Endothelial cell of umbilical vein (primary cell): Measurements from ENCODE around the gene TENT4B. TPM values are rescaled to one million over a fixed set of nuclear protein-coding genes. Genes with fewer than 3 reads are reported as not detected.

Experiments used
- BruUV-seq: library from RNA; stranded (reverse); fragments of 400-500 nt; replicated peaks from 2 replicates; lab custom pipeline; 2021; lab: Mats Ljungman, UMichigan
- CTCF ChIA-PET: fragments of 300-600, 350-600 bp; sonication (Branson Sonifier 250); formaldehyde crosslinking; loops from one replicate; lab custom pipeline; 2021; ENCODE audit warnings: antibody characterized with exemption, inconsistent platforms; lab: Charles Lee
- POLR2A ChIA-PET: fragments of 300-600, 350-600 bp; sonication (Branson Sonifier 250); formaldehyde crosslinking; loops from one replicate; lab custom pipeline; 2021; ENCODE audit warnings: antibody characterized with exemption, inconsistent platforms; lab: Charles Lee
- DNase-seq: peaks from one replicate; pipeline ENCODE4 v3.0.0-alpha.2; 2011; ENCODE audit warnings: low read depth, low spot score
- FAIRE-seq: peaks from 2 replicates; lab custom pipeline; 2011; peaks lifted over from hg19 to GRCh38; lab: Jason Lieb, UNC
- H2AFZ ChIP-seq: 2 replicates; pipeline ENCODE4 v1.6.0; 2012; ENCODE audit warnings: low read depth, low read length, control low read depth, inconsistent platforms
- H3K27ac ChIP-seq: 2 replicates; pipeline ENCODE4 v1.5.1; 2011; ENCODE audit warnings: low read depth, mild to moderate bottlenecking, control low read depth, low read length, moderate library complexity; ENCODE audit not compliant: insufficient read depth
- H3K27me3 ChIP-seq, 2 experiments: 2 replicates each; pipeline versions ENCODE4 v1.6.0 to v1.6.1; 2011; ENCODE audit warnings: low read length in 2 of 2, mixed read lengths in 1 of 2; ENCODE audit not compliant: control insufficient read depth in 2 of 2, insufficient read depth in 2 of 2
- H3K36me3 ChIP-seq, 2 experiments: 2 replicates in 1 of 2; 3 replicates in 1 of 2; pipeline ENCODE4 v1.5.1; 2011; ENCODE audit warnings: low read length in 2 of 2, mild to moderate bottlenecking in 1 of 2, moderate library complexity in 1 of 2; ENCODE audit not compliant: control insufficient read depth in 2 of 2, insufficient read depth in 2 of 2; ENCODE audit errors: extremely low read depth in 1 of 2
- H3K4me1 ChIP-seq: 3 replicates; pipeline ENCODE4 v1.5.1; 2011; ENCODE audit warnings: mild to moderate bottlenecking, low read length; ENCODE audit not compliant: control insufficient read depth, insufficient read depth; ENCODE audit errors: extremely low read depth
- H3K4me2 ChIP-seq: 2 replicates; pipeline ENCODE4 v1.6.1; 2011; ENCODE audit warnings: low read length, control low read depth, mixed read lengths; ENCODE audit not compliant: insufficient read depth
- H3K4me3 ChIP-seq, 3 experiments: fragments of 200-600 bp in 1 of 3; sonication (generic), shearing (Covaris generic) in 1 of 3; replicated peaks in 1 of 3; 2 replicates each; pipeline ENCODE4 v1.5.1; 2011 to 2016; ENCODE audit warnings: control low read depth in 3 of 3, low read length in 3 of 3, mild to moderate bottlenecking in 2 of 3, inconsistent platforms in 1 of 3, low read depth in 1 of 3, moderate library complexity in 1 of 3; ENCODE audit not compliant: insufficient read depth in 1 of 3
- H3K79me2 ChIP-seq: 2 replicates; pipeline ENCODE4 v1.6.0; 2012; ENCODE audit warnings: low read length, inconsistent platforms; ENCODE audit not compliant: control insufficient read depth, insufficient read depth
- H3K9ac ChIP-seq: replicated peaks from 2 replicates; pipeline ENCODE3; 2011; ENCODE audit warnings: low read length, control low read depth; ENCODE audit not compliant: insufficient read depth; ENCODE audit errors: extremely low read depth
- H3K9me1 ChIP-seq: replicated peaks from 3 replicates; pipeline ENCODE4 v1.6.0; 2011; ENCODE audit warnings: mild to moderate bottlenecking, low read length; ENCODE audit not compliant: control insufficient read depth, insufficient read depth; ENCODE audit errors: extremely low read depth
- H3K9me3 ChIP-seq: replicated peaks from 2 replicates; pipeline ENCODE4 v1.5.1; 2012; ENCODE audit warnings: low read length, inconsistent platforms; ENCODE audit not compliant: control insufficient read depth, insufficient read depth
- H4K20me1 ChIP-seq: replicated peaks from 2 replicates; pipeline ENCODE3; 2011; ENCODE audit warnings: mild to moderate bottlenecking, low read length; ENCODE audit not compliant: control insufficient read depth, insufficient read depth; ENCODE audit errors: extremely low read depth
- CTCF ChIP-seq, 2 donors: IDR thresholded peaks; 1 replicate in 1 of 2; 2 replicates in 1 of 2; pipeline ENCODE4 v1.5.1; 2011; ENCODE audit warnings: low read length in 2 of 2, mild to moderate bottlenecking in 2 of 2, moderate library complexity in 2 of 2, control low read depth in 1 of 2, inconsistent platforms in 1 of 2, low read depth in 1 of 2; ENCODE audit not compliant: insufficient read depth in 1 of 2; ENCODE audit errors: extremely low read depth in 1 of 2
- EZH2 ChIP-seq: IDR thresholded peaks from 2 replicates; pipeline ENCODE4 v1.6.1; 2012; ENCODE audit warnings: borderline replicate concordance, low read depth, mild to moderate bottlenecking, moderate library complexity, low read length, inconsistent platforms; ENCODE audit not compliant: severe bottlenecking
- FOS ChIP-seq: IDR thresholded peaks from 2 replicates; pipeline ENCODE4 v1.6.1; 2011; ENCODE audit warnings: mild to moderate bottlenecking, low read length, moderate library complexity, borderline replicate concordance; ENCODE audit not compliant: insufficient read depth
- GATA2 ChIP-seq: IDR thresholded peaks from 2 replicates; pipeline ENCODE4 v1.7.0; 2011; ENCODE audit warnings: low read depth, mild to moderate bottlenecking, moderate library complexity, mixed read lengths, low read length; ENCODE audit not compliant: insufficient read length, insufficient read depth
- JUN ChIP-seq: IDR thresholded peaks from 2 replicates; pipeline ENCODE4 v1.6.1; 2011; ENCODE audit warnings: borderline replicate concordance, low read depth; ENCODE audit not compliant: insufficient read length, insufficient read depth
- POLR2A ChIP-seq: IDR thresholded peaks from 2 replicates; pipeline ENCODE4 v1.6.1; 2012; ENCODE audit warnings: low read depth, mild to moderate bottlenecking, control low read depth, low read length
- POLR2AphosphoS5 ChIP-seq: IDR thresholded peaks from 2 replicates; pipeline ENCODE4 v1.6.1; 2012; ENCODE audit warnings: low read depth, mild to moderate bottlenecking, control low read depth, low read length, moderate library complexity; ENCODE audit not compliant: insufficient read depth
- dilution Hi-C: fragments of 300-500 bp; cut with MboI; formaldehyde crosslinking; loops from one replicate; pipeline ENCODE4 v1.15.0; 2019; ENCODE audit warnings: low sequenced_read_pairs; ENCODE audit not compliant: extremely low pct_ligation_motif_present
- intact Hi-C: fragments of 100-400 bp; cut with micrococcal nuclease; formaldehyde crosslinking; loops from one replicate; pipeline ENCODE4 v1.10.0; 2022
- polyA plus RNA-seq, 4 experiments: library from polyadenylated mRNA; depleted of rRNA in 3 of 4; stranded (reverse) in 3 of 4; unstranded in 1 of 4; fragments of >200 nt; gene quantifications; 2 replicates each; pipeline versions ENCODE4 v1.2.1 to v1.2.3, GENCODE V29; 2011 to 2012; ENCODE audit warnings: missing spikeins in 1 of 4
- total RNA-seq: library from RNA; stranded (reverse); gene quantifications from 2 replicates; pipeline ENCODE4 v1.2.3, GENCODE V29; 2021

The TENT4B gene
- total and polyA plus RNA-seq, 2 donors (not counting 3 experiments of a cell fraction or from before 2014, with no cell fraction given): 4.2 to 13.1 TPM

DNA sequence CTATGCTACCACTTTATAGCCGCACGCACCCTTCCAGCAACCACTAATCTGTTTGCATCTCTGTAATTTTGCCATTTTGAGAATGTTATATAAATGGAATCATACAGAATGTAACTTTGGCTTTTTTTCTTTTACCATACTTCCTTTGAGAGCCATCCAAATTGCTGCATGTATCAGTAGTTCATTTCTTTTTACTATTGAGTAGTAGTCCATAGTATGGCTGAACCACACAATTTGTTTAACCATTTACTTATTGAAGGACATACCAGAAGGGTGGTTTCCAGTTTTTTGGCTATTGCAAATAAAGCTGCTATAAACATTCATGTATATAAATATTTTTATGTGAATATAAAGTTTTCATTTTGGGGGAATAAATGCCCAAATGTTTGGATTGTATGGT is 8.8 kb downstream of the TENT4B start:
- Histone ChIP-seq H3K79me2 (peaks cover 84% of the 10 kb centered on the region), H3K9ac (no peak overlapping the region), H3K9me1 (no peaks in the 10 kb centered on the region), H3K4me1 (peaks cover 7% of the 10 kb centered on the region), H3K9me3 (no peaks in the 10 kb centered on the region), H3K4me3 (no peak overlapping the region), H3K4me2 (no peak overlapping the region), H3K36me3 (no peaks in the 10 kb centered on the region), H4K20me1 (peaks cover 5% of the 10 kb centered on the region), H2AFZ (no peak overlapping the region), H3K27me3 (no peaks in the 10 kb centered on the region), H3K27ac (no peak overlapping the region)
- FAIRE-seq (no peak), DNase-seq (no peak)
- intact Hi-C loops: no loop called here
- TF ChIP-seq POLR2A: no peak
- TF ChIP-seq FOS: no peak
- no peak for TF ChIP-seq EZH2
- TF ChIP-seq CTCF (IDR thresholded peaks at IDR 0.05; ENCODE audit: extremely low read depth in 1 of 2, insufficient read depth in 1 of 2, low read depth in 1 of 2, low read length in 2 of 2): no peak
- no peak for TF ChIP-seq JUN
- no peak for TF ChIP-seq GATA2
- TF ChIP-seq POLR2AphosphoS5: no peak
- ChIA-PET CTCF (interaction anchor here (1.1 to 2.1 kb wide), 3 partner anchors 20 to 49 kb away, joined by 3 to 10 read pairs (median 4); no protein-coding TSS in a partner anchor), POLR2A (no interaction called here)
- BruUV-seq: no TSS peak
- dilution Hi-C loops: no loop called here
